ENCODE data around the gene OR5H1.

DNA sequence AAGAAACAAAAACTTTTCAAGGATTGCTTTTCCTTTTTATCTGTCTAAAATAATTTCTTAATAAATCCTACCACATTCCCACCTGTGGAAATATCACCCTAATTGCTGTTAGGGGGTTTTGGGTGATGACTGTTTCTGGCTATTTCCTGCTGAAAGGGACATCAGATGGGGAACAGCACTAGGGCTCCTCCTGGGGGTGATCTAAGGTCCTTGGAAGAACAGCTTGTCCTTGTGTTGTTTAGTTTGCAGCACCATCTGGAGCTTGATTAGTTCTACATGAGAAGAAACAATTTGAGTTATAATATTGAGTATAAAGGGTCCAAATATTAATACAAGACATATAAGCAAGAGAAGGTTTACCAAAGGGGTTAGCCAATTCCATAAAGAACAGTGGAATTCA, 54.7 kb downstream of the OR5H1 start:
- TF ChIP-seq POLR2AphosphoS5 (IDR thresholded peaks at IDR 0.05; ENCODE audit: low read depth, low read length): no peak
- no peak for TF ChIP-seq POLR2A (IDR thresholded peaks at IDR 0.05; ENCODE audit: low read depth, low read length)

All from GM12892 (cell line).